Stimulated activated CD8-positive, alpha-beta memory T cell treated with anti-CD3 and anti-CD28 coated beads, Interleukin-4, amount 100 ng/mL, for 1 hour (primary cell): ENCODE results near the gene HSPB9.
A peak's percentile ranks its signal among the peaks of the same experiment; 100 is the strongest.

Source experiments
- DNase-seq, 2 donors: peaks; one replicate each; pipeline ENCODE4 v3.0.0-alpha.2; 2020; ENCODE audit warnings: low read depth in 2 of 2, low spot score in 1 of 2

Gene HSPB9, protein sequence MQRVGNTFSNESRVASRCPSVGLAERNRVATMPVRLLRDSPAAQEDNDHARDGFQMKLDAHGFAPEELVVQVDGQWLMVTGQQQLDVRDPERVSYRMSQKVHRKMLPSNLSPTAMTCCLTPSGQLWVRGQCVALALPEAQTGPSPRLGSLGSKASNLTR

DNA sequence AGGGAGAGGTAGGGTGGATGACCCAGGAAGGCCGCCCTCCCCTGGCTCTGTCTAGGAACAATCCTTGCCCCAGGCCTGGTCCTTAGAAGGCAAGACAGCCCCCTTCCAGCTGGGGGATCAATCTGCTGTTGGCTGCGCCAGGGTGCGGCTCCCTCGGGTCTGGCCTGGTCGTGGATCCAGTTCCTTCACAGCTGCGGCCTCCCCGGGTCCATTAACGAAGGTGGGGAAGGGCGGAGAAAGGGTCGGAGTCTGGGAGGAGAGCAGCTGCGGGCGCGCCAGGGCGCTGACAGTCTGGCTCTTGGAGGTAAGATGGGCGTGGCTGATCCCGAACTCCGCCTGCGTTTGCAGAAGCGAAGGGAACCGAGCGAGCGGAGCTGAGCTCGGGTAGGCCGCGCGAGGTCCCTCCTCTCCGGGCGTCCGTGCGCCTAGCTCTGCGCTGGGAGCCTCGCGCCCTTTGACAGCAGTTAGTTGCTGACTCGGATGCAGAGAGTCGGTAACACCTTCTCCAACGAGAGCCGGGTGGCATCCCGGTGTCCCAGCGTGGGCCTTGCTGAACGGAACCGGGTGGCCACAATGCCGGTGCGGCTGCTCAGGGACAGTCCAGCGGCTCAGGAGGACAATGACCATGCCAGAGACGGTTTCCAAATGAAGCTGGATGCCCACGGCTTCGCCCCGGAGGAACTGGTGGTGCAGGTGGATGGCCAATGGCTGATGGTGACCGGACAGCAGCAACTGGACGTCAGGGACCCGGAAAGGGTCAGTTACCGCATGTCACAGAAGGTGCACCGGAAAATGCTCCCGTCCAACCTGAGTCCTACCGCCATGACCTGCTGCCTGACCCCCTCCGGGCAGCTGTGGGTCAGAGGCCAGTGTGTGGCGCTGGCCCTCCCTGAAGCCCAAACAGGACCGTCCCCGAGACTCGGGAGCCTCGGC is at the start of gene HSPB9:
Gene HSPB9, plus strand, starts transcription at position 434 of the 933 bp plus-strand sequence. Its CDS starts 47 bp downstream, at position 481.
- no peak for DNase-seq

DNA sequence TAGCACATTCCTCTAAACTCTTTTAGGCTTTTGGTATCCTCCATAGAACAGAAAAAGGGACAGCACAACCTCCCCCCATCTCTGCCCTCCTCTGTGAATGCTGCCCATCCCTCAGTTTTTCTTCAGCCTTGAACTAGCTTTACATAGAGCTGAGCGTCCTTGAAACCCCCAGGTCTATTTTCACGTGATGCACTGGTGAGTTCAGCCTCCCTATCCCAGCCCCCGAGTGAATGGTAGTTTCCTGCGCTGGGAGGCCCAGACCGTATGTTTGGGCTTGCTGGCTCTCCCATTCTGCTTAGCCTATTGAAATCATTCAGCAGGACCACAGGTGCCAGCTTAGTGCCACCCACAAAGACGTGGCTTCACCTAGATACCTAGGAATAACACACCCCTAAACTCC is 46.8 kb upstream of the HSPB9 start:
- no peak for DNase-seq

- no peak for DNase-seq
These were observed 45.6 kb upstream of the HSPB9 start for GRCh38 chr17:42076797-42077559.

GRCh38 chr17:42077755-42078154 is 44.8 kb upstream of the HSPB9 start:
- DNase-seq: no peak

GRCh38 chr17:42078396-42079043 is 44.1 kb upstream of the HSPB9 start:
- no peak for DNase-seq

DNA sequence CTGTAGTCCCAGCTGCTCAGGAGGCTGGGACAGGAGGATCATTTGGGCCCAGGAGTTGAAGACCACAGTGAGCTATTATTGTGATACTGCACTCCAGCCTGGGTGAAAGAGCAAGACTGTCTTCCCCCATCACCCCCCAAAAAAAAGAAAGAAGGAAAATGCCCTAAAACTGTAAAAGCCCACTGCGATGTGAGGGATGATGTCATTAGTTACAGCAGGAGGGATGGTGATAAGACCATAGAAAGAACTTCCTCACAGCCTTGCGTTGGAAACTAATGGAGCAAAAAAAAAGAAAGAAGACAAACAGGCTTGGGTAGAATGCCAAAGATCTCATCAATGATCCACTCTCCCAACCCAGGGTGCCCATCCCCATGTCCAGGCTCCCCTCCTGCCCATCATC is 43.1 kb upstream of the HSPB9 start:
- DNase-seq: no peak

DNA sequence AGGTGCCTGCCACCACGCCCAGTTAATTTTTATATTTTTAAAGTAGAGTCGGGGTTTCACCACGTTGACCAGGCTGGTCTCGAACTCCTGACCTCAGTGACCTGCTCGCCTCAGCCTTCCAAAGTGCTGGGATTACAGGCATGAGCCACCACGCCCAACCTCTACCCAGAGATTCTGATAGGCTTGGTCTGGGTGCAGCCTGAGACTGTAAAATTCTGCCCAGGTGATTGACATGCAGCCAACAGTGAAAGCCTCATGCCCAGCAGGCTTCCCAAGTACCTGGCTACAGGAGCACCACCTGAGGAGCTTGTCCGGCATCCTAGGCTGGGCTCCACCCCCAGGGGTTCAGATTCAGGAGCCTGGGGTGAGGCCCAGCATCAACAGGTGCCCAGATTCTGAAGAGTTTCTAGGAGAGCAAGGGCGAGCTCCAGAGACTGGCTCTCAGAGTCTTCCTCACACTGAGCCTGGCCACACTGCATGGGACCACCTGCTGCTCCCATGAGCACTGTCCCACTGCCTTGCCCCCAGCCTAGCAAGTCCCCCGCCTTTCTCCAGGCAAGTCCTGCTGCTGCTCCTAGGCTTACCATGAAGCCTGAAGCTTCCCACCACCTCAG is 41.0 kb upstream of the HSPB9 start:
- DNase-seq: no peak

DNA sequence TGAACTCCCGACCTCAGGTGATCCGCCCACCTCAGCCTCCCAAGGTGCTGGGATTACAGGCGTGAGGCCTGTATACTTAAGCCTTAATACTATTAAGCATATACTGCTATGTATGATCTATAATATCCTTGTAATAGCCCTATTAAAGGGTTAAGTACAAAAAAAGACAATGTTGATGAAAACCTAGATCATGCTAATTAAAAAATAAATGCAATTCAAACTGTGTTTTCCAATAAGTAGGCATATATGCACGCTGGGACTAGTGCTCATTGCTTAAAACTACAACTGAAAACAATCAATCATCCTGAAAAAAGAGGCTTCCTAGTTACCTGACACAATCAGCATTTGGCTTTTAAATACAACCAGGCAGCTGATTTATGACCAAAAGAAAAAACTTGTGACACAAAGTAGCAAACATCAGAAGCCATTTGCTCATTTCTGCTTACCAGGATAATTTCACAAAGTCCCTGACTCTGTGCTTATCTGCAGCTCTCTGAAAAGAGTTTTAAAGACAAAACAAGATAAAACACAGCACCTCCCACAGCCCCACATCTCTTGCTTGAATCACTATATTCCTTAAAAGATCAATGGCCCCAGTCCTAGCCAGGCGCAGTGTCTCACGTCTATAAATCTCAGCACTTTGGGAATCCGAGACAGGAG is 35.4 kb upstream of the HSPB9 start:
- no peak for DNase-seq

DNA sequence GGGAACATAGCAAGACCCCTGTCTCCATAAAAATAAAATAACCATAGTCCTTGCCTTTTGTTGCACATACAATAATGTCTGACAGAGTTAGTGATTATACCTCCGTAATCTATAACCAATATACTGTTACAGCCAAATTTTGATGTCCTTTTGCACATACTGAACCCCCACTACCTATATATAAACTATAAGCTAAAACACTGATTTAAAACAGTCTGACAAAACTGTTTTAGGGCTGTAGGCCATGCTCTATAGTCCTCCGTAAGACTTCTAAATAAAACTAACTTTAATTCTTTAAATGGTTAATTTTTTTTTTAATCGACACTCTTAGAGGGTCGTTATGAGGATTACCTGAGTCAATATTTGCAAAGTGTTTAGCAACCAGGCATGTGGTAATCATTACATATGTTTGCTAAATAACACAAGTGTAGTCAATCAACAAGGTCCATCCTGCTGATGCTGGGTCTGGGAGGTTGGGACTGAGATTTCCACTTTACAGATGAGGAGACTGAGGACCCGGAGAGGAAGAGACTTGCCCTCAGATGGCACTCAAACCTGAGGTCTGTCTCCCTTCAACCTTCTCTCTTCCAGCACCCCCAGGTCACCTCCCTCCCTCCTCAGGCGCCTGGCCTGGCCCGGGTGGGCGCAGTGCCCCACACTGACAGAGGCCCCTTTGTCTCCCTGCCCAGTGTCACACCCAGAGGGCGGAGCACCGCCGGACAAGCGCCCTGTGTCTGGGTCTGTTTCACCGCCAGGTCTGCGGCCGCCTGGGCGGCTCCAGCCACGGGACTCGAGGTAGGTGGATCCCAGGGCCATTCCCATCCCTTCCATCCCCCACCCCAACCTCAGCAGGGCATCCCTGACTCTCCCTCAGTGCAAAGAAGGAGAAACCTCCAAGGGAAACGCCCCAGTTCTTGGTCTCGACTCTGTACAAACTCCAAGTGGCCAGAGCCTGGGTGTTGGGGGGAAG is 34.6 kb upstream of the HSPB9 start:
- no peak for DNase-seq

GRCh38 chr17:42088736-42089135 is 33.9 kb upstream of the HSPB9 start:
- DNase-seq: no peak

- DNase-seq: no peak
These were observed 31.4 kb upstream of the HSPB9 start for GRCh38 chr17:42090964-42091790.

GRCh38 chr17:42092939-42093338 is 29.7 kb upstream of the HSPB9 start:
- no peak for DNase-seq

DNA sequence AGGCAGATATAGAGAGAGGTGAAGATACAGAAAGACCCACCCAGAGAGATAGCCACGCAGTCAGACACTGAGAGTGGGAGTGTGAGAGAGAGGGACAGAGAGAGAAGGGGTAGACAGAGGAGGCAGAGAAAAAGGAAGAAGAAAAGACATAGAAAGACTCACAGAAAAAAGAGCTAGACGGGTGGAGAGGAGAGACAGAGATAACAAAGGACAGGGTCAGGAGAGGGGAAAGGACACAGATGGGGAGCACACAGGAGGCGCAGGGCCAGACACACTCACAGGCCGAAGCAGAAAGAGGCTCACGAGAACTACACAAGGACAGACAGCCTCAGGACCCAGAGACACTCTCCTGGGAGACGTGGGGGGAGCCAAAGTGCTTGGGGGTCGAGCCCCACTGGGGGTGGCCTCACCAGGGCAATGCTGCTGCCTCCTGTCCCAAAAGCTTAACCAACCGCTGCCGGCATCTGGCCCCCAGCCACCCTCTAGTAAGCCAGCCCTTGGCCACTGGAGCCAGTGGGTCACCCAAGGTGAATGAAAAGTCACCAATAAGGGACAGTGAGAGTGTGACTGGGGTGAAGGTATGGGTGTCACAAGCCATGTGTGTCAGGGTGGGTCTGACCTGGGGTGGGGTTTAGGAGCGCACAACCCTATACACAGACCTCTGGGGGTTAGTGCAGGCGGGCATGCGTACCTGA is 28.1 kb upstream of the HSPB9 start:
- no peak for DNase-seq

DNA sequence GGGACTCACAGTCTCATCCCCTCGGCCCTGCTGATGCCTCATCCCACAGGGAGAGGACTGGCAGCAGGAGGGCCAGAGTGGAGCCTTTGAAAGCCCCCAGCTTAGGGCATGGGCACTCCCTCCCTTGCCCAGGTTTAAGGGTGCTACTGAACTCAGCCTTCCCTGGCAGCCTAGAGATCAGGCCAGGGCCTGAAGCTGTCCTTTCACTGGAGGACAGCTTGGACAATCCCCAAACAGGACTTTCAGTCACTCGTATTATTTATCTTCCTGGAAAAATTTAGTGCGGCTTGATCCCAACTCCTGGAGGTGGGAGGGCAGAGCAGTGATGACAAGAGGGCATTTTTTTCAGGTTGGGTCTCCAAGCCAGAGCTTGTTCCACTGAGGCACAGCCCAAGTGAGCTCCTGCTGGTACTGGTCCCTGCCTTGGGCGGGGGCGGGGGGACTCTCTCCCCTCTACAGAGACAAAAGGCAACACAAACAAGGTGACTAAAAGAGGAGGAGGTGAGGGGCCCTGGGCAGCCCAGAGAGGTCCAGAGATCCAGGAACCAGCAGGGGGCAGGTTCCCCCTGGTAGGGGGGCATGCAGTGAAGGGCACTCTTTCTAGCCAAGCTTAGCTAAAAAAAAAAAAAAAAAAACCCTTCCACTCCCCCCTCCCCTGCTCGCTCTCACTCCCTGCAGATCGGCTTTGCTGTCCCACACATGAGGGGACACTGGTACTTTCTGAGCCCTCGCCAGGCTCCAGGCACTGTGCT is 26.1 kb upstream of the HSPB9 start:
- DNase-seq: no peak

GRCh38 chr17:42097691-42098631 is 24.6 kb upstream of the HSPB9 start, which contains the start of gene ZNF385C:
Gene ZNF385C (minus strand): TSS chr17:42098473. CDS start chr17:42063056, 35,417 bp downstream.
- peak in 1 of 2 donors; percentile 32 for DNase-seq
